Neural cell (in vitro differentiated cells): ENCODE data around the gene ADAM23. TPM values are rescaled to one million over a fixed set of nuclear protein-coding genes. Genes with fewer than 3 reads are reported as not detected.
"Not testable (repeated sequence)": the region's sequence is repeated elsewhere in the genome, so short reads cannot be mapped to it uniquely, and the experiment has no call there.

ENCODE experiments used
- H2AFZ ChIP-seq: fragments of 200-600, 300-800 bp; sonication (generic), shearing (Covaris generic); 2 replicates; pipeline ENCODE4 v1.6.0; 2014; ENCODE audit warnings: low read depth, mild to moderate bottlenecking, antibody characterized with exemption, low read length, moderate library complexity
- H3F3A ChIP-seq: fragments of 200-600 bp; shearing (Covaris generic); 2 replicates; pipeline ENCODE4 v1.6.1; 2016; ENCODE audit warnings: mild to moderate bottlenecking, moderate library complexity, mixed read lengths, antibody characterized with exemption, low read length; ENCODE audit not compliant: insufficient read depth, poor library complexity, severe bottlenecking
- H3K27ac ChIP-seq: fragments of 200-600, 300-800 bp; sonication (generic), shearing (Covaris generic); 2 replicates; pipeline ENCODE4 v1.5.1; 2014; ENCODE audit warnings: mild to moderate bottlenecking, low read length, moderate library complexity
- H3K27me3 ChIP-seq: fragments of 300-800, 200-600 bp; sonication (generic), shearing (Covaris generic); 2 replicates; pipeline ENCODE4 v1.6.0; 2014; ENCODE audit warnings: mild to moderate bottlenecking, low read depth, low read length, moderate library complexity; ENCODE audit not compliant: insufficient read depth
- H3K36me3 ChIP-seq: fragments of 300-800, 200-600 bp; sonication (generic), shearing (Covaris generic); 2 replicates; pipeline ENCODE4 v1.5.1; 2014; ENCODE audit warnings: mild to moderate bottlenecking, antibody characterized with exemption, low read length, moderate library complexity; ENCODE audit not compliant: insufficient read depth
- H3K4me2 ChIP-seq: fragments of 300-800, 200-600 bp; sonication (generic), shearing (Covaris generic); 2 replicates; pipeline ENCODE4 v1.6.0; 2014; ENCODE audit warnings: mild to moderate bottlenecking, low read length
- H3K4me3 ChIP-seq: fragments of 300-800, 200-600 bp; sonication (generic), shearing (Covaris generic); 2 replicates; pipeline ENCODE4 v1.5.1; 2014; ENCODE audit warnings: mild to moderate bottlenecking, low read length, moderate library complexity
- H3K79me2 ChIP-seq: fragments of 200-600 bp; shearing (Covaris generic); replicated peaks from 2 replicates; pipeline ENCODE4 v1.6.0; 2014; ENCODE audit warnings: mild to moderate bottlenecking, low read length, moderate library complexity; ENCODE audit not compliant: insufficient read depth
- H3K9ac ChIP-seq: fragments of 300-800, 200-600 bp; sonication (generic), shearing (Covaris generic); 2 replicates; pipeline ENCODE4 v1.6.1; 2016; ENCODE audit warnings: mild to moderate bottlenecking, low read length, mixed read lengths
- H3K9me2 ChIP-seq: fragments of 200-600 bp; shearing (Covaris generic); 2 replicates; pipeline ENCODE4 v1.6.1; 2016; ENCODE audit warnings: mild to moderate bottlenecking, low read length, mixed read lengths; ENCODE audit not compliant: insufficient read depth
- H3K9me3 ChIP-seq: fragments of 200-600, 300-800 bp; sonication (generic), shearing (Covaris generic); 2 replicates; pipeline ENCODE4 v1.6.1; 2016; ENCODE audit warnings: mild to moderate bottlenecking, mixed run types, low read length, moderate library complexity, mixed read lengths
- H4K20me1 ChIP-seq: fragments of 200-600 bp; shearing (Covaris generic); 2 replicates; pipeline ENCODE4 v1.6.1; 2016; ENCODE audit warnings: mild to moderate bottlenecking, mixed run types; ENCODE audit not compliant: insufficient read depth
- CTCF ChIP-seq: fragments of 450-650 bp; IDR thresholded peaks from 2 replicates; pipeline ENCODE4 v1.5.1; 2014; ENCODE audit warnings: antibody characterized with exemption, mild to moderate bottlenecking, moderate library complexity; ENCODE audit not compliant: poor library complexity, severe bottlenecking
- EP300 ChIP-seq: fragments of 450-650 bp; conservative IDR thresholded peaks from 2 replicates; pipeline ENCODE4 v1.6.1; 2014; ENCODE audit warnings: antibody characterized with exemption, mild to moderate bottlenecking, moderate library complexity; ENCODE audit not compliant: poor library complexity, severe bottlenecking
- EZH2 ChIP-seq: fragments of 200-600, 300-800 bp; shearing (Covaris generic), sonication (generic); IDR thresholded peaks from 2 replicates; pipeline ENCODE4 v1.6.1; 2014; ENCODE audit warnings: antibody characterized with exemption, low read length, borderline replicate concordance, mild to moderate bottlenecking; ENCODE audit not compliant: insufficient read depth, poor library complexity, severe bottlenecking
- MXI1 ChIP-seq: fragments of 450-650 bp; conservative IDR thresholded peaks from 2 replicates; pipeline ENCODE4 v1.6.1; 2014; ENCODE audit warnings: antibody characterized with exemption, mild to moderate bottlenecking; ENCODE audit not compliant: poor library complexity, severe bottlenecking
- POLR2AphosphoS5 ChIP-seq: IDR thresholded peaks from 2 replicates; pipeline ENCODE4 v1.6.1; 2012
- RAD21 ChIP-seq: fragments of 450-650 bp; conservative IDR thresholded peaks from 2 replicates; pipeline ENCODE4 v1.6.1; 2014; ENCODE audit warnings: antibody characterized with exemption, mild to moderate bottlenecking, moderate library complexity
- REST ChIP-seq: IDR thresholded peaks from 2 replicates; pipeline ENCODE4 v1.6.1; 2012; ENCODE audit warnings: borderline replicate concordance
- SMC3 ChIP-seq: fragments of 450-650 bp; conservative IDR thresholded peaks from 2 replicates; pipeline ENCODE4 v1.6.1; 2014; ENCODE audit warnings: antibody characterized with exemption, mild to moderate bottlenecking, moderate library complexity; ENCODE audit not compliant: poor library complexity
- TAF1 ChIP-seq: IDR thresholded peaks from 2 replicates; pipeline ENCODE4 v1.6.1; 2012; ENCODE audit warnings: low read depth
- polyA plus RNA-seq: library from polyadenylated mRNA; depleted of rRNA; stranded (reverse); fragments of >200 nt; gene quantifications from 2 replicates; pipeline ENCODE4 v1.2.3, GENCODE V29; 2014

Gene ADAM23
- polyA plus RNA-seq, 1 donor from 2014 or later = 75.2 TPM

GRCh38 chr2:206402956-206403569 is 40.3 kb upstream of the ADAM23 start:
- H3K27me3 ChIP-seq, H3K9ac ChIP-seq, H4K20me1 ChIP-seq, H3K36me3 ChIP-seq, H3K4me3 ChIP-seq, H3K4me2 ChIP-seq, H3K9me2 ChIP-seq, H3K9me3 ChIP-seq, H3K79me2 ChIP-seq, H2AFZ ChIP-seq, H3K27ac ChIP-seq, H3F3A ChIP-seq: not testable (repeated sequence)

GRCh38 chr2:206408323-206409320 is 34.7 kb upstream of the ADAM23 start:
- Histone ChIP-seq H2AFZ (no peak overlapping the region), H3K27me3 (no peaks in the 10 kb centered on the region), H3K4me2 (no peak overlapping the region), H3K79me2 (no peaks in the 10 kb centered on the region), H4K20me1 (no peaks in the 10 kb centered on the region), H3K4me3 (no peak overlapping the region), H3K36me3 (no peaks in the 10 kb centered on the region), H3K9ac (no peak overlapping the region), H3K9me2 (no peaks in the 10 kb centered on the region), H3K9me3 (no peaks in the 10 kb centered on the region), H3F3A (no peaks in the 10 kb centered on the region), H3K27ac (no peak overlapping the region)
- TF ChIP-seq RAD21 = no peak

GRCh38 chr2:206410714-206411113 is 32.6 kb upstream of the ADAM23 start:
- Histone ChIP-seq H3K27me3 (no peaks in the 10 kb centered on the region), H3K36me3 (no peaks in the 10 kb centered on the region), H3K9me3 (no peaks in the 10 kb centered on the region), H3F3A (no peaks in the 10 kb centered on the region), H3K4me3 (no peak overlapping the region), H3K4me2 (no peak overlapping the region), H3K9me2 (no peaks in the 10 kb centered on the region), H3K27ac (no peak overlapping the region), H2AFZ (no peak overlapping the region), H4K20me1 (no peaks in the 10 kb centered on the region), H3K79me2 (no peaks in the 10 kb centered on the region), H3K9ac (no peak overlapping the region)
- TF ChIP-seq RAD21 (no peak), EZH2 (no peak), TAF1 (no peak), EP300 (no peak), SMC3 (no peak), CTCF (no peak), REST (no peak), POLR2AphosphoS5 (no peak), MXI1 (no peak)
